ENCODE data around the gene QRFP.

QRFP gene

DNA sequence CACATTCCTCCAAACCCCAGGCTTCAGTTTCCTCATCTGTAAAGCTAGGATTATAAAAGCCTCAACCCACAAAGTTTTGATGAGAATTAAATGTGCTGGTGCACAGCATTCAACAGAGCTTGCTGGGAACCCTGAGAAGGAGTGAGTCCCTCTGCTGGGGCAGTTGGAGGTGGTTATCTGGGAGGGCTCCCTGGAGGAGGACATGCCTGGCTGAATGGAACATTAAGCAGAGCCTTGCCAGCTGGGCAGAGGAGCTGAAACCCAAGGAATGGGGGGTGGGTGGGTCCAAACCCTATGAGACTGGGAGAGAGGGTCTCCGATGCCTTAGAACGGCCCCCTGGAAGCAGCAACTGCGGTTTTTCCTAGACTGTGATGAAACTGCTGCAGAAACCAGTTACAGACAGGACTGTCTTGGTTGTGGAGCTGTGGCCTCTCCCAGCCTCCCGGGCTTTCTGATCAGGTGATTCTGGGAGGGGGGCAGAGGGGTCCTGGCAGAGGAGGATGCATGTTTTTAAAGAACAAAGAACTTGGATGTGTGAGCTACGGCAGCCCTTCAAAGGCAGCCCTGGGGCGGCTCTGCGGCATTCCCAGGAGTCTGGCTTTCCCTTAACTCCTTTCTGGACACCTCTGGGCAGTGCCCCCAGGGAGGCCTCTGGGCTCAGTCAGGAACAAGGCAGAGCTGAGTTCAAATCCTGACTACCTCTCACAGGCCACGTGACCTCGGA, 21.7 kb upstream of the QRFP start:
- TF ChIP-seq, protein P1, sequence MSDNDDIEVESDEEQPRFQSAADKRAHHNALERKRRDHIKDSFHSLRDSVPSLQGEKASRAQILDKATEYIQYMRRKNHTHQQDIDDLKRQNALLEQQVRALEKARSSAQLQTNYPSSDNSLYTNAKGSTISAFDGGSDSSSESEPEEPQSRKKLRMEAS (IDR thresholded peaks at IDR 0.05; ENCODE audit: low read depth, low read length) = no peak
- no peak overlapping the region for H3K4me3 ChIP-seq (ENCODE audit: low read depth, low read length)
- no peak for DNase-seq (ENCODE audit: low read depth)

DNA sequence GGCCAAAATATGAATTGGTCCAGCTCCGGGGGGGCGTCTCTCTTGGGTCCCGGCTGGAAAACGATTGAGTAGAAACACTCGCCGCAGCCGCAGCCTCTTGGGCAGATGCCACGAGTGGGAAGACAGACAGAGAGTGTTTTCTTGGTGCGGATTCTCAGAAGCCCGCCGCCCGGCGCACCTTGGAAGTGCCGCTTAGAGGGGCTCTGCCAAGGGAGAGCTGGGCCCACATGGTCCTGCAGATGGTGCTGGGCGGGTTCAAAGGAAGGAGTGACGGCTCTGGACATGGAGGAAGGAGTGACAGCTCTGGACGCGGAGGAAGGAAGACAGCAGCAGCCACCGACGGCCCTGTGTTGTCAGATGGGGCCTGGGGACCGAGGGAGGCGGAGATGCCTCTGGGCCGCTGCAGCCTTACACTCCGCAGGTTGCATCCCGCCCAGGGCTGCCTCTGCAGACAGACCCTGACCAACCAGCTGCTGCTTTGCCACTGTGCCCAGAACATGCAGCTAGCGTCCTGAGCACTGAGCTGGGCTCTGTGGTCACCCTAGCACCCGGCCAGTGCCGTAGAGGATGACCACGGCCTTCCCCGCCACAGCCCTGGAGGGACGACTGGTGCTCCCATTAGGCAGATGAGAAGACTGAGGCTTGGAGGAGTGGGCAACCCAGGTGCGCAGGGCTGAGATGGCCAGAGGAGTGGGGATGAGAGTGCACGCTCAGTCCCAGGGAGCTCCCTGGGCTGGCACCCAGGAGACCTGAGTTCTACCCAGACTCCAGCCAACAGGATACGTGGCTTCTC, 20.8 kb upstream of the QRFP start:
- TF ChIP-seq, protein P1 (IDR thresholded peaks at IDR 0.05; ENCODE audit: low read depth, low read length) = no peak
- TF ChIP-seq, protein P2, sequence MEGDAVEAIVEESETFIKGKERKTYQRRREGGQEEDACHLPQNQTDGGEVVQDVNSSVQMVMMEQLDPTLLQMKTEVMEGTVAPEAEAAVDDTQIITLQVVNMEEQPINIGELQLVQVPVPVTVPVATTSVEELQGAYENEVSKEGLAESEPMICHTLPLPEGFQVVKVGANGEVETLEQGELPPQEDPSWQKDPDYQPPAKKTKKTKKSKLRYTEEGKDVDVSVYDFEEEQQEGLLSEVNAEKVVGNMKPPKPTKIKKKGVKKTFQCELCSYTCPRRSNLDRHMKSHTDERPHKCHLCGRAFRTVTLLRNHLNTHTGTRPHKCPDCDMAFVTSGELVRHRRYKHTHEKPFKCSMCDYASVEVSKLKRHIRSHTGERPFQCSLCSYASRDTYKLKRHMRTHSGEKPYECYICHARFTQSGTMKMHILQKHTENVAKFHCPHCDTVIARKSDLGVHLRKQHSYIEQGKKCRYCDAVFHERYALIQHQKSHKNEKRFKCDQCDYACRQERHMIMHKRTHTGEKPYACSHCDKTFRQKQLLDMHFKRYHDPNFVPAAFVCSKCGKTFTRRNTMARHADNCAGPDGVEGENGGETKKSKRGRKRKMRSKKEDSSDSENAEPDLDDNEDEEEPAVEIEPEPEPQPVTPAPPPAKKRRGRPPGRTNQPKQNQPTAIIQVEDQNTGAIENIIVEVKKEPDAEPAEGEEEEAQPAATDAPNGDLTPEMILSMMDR (IDR thresholded peaks at IDR 0.05; ENCODE audit: low read depth, low read length) = no peak
- TF ChIP-seq MYC (IDR thresholded peaks at IDR 0.05; ENCODE audit: low read depth, low read length) (no peak), POLR2A (IDR thresholded peaks at IDR 0.05; ENCODE audit: extremely low read depth, insufficient read length) (no peak)
- DNase-seq (ENCODE audit: low read depth) = no peak
- no peak overlapping the region for H3K4me3 ChIP-seq (ENCODE audit: low read depth, low read length)

DNA sequence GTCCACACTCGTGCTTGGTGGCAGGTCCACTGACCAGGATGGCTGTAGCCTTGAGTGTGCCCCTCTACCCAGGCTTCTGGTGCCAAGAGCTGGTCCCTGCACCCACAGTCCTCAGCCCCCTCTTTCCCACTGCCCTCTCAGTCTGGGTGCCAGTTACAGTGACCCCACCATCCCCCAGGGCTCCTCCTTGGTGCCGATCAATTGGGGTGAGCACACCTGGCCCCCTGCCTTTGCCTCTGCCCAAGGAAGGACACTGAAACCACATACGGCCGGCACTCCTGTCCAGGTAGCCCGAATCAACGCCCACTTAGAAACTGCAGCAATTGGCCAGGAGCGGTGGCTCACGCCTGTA, 18.5 kb upstream of the QRFP start:
- TF ChIP-seq, protein P1 (IDR thresholded peaks at IDR 0.05; ENCODE audit: low read depth, low read length) = no peak
- TF ChIP-seq MYC (IDR thresholded peaks at IDR 0.05; ENCODE audit: low read depth, low read length) (no peak), POLR2A (IDR thresholded peaks at IDR 0.05; ENCODE audit: extremely low read depth, insufficient read length) (no peak)
- TF ChIP-seq, protein P2 (IDR thresholded peaks at IDR 0.05; ENCODE audit: low read depth, low read length) = no peak
- no peak for DNase-seq (ENCODE audit: low read depth)
- no peak overlapping the region for H3K4me3 ChIP-seq (ENCODE audit: low read depth, low read length)

DNA sequence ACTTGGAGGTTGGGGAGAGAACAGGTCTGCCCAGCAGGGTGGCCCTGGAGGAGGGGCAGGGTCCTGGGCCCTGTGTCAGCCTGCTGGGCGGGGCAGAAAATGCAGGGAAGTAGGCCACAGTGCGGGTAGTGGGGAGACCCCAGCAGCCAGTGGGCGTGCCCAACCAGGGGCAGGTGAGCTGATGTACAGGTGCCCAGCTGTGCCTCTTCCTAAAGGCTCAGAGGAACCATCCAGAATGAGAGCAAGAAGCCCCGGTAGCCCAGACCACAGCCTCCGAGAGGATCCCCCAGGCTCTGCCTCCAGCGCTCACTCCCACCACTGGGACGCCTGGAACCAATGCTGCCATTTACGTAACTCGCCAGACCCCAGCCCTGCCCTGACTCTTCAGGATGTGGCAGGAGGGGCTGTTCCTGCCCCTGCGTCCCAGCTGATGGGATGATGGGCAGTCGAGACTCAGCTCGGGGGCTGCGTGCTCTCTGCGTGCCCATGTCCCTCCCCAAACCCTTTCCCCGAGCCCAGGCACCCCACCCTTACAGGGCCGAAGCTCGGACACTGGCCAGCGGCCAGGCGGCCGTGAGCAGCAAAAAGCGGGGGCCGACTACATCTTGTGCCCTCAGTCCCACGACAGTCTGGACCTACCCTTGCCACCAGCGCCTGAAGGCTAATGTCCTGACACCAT, 17.9 kb upstream of the QRFP start:
- TF ChIP-seq, protein P2 (IDR thresholded peaks at IDR 0.05; ENCODE audit: low read depth, low read length) = no peak
- no peak overlapping the region for H3K4me3 ChIP-seq (ENCODE audit: low read depth, low read length)
- no peak for DNase-seq (ENCODE audit: low read depth)

DNA sequence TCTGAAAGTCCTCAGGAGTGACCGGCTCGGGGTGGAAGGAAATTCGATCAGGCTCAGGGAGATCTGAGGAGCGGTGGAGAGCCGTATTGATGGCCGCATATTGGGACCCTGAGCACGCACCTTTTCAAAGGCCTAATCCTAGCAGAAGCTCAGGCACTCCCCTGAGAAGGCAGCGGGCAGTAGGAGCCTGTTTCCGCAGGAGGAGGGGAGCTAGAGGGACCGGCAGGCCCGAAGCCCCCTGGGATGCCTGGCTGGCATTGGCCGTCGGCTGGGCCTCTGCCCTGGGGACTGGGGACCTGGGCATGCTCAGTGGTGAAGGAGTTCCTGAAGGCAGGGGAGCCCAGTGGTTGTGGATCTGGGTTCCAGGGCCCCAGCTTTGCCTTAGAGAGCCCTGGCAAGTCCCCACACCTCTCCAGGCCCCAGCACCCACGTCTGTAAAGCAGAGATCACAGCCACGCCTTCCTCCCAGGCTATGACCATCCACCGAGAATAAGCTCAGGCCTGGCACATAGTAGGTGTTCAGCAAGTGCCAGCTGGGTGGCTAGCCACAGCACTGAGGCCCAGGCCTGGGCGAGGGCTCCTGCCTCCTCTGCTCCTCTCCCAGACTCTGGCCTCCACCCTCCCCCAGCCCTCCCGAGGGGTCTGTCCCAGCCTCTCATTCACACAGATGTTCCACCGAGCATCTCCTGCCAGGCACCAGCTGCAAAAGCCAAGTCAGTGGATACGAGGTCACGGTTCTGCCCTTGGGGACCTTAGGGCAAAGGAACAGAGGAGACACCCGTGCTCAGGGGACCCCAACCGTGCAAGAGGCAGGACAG, 17.2 kb upstream of the QRFP start:
- DNase-seq (ENCODE audit: low read depth) = no peak
- TF ChIP-seq, protein P1 (IDR thresholded peaks at IDR 0.05; ENCODE audit: low read depth, low read length) = no peak
- TF ChIP-seq, protein P2 (IDR thresholded peaks at IDR 0.05; ENCODE audit: low read depth, low read length) = no peak
- no peak for TF ChIP-seq MYC (IDR thresholded peaks at IDR 0.05; ENCODE audit: low read depth, low read length)
- TF ChIP-seq POLR2A (IDR thresholded peaks at IDR 0.05; ENCODE audit: extremely low read depth, insufficient read length) = no peak
- H3K4me3 ChIP-seq (ENCODE audit: low read depth, low read length) = no peak overlapping the region

All from NB4 (cell line).